ACHN (cell line): ENCODE measurements around the gene USPL1.
A peak's percentile ranks its signal among the peaks of the same experiment; 100 is the strongest.
"Not testable (repeated sequence)": the region's sequence is repeated elsewhere in the genome, so short reads cannot be mapped to it uniquely, and the experiment has no call there.

Source experiments
- DNase-seq: peaks from one replicate; pipeline ENCODE4 v3.0.0-alpha.2; 2015
- in situ Hi-C: cut with HindIII; loops from 2 replicates; pipeline ENCODE4 v1.10.0; 2017; ENCODE audit warnings: low sequenced_read_pairs, low pct_ligation_motif_present, low pct_unique_long_range_greater_than_20kb

USPL1 gene

GRCh38 chr13:30617315-30618185 is at the start of gene USPL1:
TSS of gene USPL1 (plus strand) at chr13:30617920. CDS start at chr13:30621141, 3,221 bp downstream.
- peak; percentile 96 for DNase-seq
- in situ Hi-C loops, result no loop called here

DNA sequence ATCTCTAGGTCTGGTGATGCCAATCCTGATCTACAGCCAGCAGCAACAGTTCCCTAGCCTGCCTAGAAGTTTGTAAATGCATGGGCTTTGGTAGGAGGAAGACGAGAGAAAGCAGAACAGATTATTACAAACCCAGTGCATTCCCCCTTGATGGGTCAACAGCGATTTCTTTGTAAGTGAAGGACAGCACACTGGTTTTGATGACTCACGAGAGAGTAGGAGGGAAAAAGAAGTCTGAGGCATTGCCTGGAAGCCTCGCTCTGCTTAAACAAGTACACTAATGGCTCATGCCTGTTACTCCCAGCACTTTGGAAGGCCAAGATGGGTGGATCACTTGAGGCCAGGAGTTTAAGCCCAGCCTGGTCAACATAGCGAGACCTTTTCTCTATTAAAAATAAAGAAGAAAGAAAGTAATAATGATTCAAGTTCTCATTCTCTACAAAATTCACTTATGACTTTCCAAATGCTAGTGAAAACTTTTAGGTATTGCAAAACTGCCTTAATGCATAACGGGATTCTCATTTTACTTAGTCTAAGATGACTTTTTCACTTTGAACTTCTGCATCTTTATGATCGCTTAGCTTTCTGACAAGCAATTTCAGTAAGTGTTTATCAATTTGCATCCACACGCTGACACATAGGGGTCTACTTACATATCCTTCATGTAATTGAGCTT is 47.7 kb upstream of the USPL1 start:
- in situ Hi-C loops, result no loop called here
- peak; percentile 88 for DNase-seq

DNA sequence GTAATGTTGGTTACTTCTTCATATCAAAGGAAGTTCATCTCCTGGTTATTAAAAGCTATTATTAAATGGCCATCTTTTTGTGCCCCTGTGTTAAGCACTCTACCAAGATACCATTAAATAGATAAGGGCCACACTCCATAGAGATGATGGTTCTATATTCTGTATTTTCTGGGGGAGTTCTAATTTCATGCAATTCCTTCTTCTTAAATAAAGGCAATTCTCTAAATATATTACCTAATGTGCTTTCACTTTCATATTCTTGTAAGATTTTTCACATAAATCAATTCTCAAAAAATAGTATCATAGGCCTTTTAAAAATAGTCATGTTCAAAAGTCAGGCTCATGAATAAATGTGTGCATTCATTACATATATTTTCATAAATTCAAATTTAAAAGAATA is 47.0 kb upstream of the USPL1 start:
- in situ Hi-C loops, result no loop called here
- no peak for DNase-seq

- peak; percentile 64 for DNase-seq
- in situ Hi-C loops, result no loop called here
Measured at GRCh38 chr13:30572859-30573275, 44.9 kb upstream of the USPL1 start.

GRCh38 chr13:30576528-30576927 is 41.2 kb upstream of the USPL1 start:
- in situ Hi-C loops, result no loop called here
- DNase-seq, result peak; percentile 62

DNA sequence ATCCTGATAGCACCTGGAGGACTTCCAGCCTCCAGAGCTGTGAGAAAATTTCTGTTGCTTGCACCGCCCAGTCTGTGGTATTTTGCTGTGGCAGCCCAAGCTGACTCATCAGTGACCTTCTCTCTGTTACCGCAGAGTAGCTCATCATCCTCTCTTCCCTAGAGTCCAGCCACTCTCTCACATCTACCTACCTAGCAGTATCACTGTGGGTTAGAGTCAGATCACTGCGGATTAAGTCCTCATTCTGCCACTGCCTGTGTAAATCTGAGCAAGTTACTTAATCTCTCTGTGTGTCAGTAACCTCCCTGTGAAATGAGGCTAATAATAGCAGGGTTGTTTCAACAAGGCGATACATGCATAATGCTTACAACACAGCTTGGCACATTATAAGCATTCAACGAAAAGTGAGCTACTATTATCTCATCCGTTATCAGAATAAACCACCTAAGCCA is 40.3 kb upstream of the USPL1 start:
- in situ Hi-C loops, result no loop called here
- peak; percentile 87 for DNase-seq

DNA sequence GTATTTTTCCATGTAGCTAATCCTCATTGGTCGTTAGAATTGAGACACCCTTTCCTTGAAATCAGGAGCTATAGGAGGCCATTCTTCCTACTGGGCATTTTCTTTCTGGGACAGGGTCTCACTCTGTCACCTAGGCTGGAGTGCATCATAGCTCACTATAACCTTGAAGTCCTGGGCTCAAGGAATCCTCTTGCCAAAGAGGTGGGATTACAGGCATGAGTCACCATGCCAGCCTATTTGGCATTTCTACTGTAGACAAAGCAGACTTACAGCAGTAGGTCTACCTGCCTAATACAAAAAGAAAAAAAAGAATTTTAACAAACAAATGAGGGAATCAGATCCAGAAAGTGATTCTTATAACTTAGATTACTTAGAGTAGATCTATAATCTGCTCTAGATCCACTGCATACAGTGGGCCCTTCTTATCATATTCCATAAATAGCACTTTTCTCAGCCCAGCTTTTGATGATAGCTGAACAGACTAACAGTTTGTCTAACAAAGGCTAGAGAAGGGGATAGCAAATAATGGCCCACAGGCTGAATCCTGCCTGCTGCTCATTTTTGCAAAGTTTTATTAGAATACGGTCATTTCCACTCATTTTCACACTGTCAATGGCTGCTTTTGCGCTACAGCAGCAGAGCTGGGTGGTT is 36.7 kb upstream of the USPL1 start:
- in situ Hi-C loops, result no loop called here
- peak; percentile 49 for DNase-seq

GRCh38 chr13:30581582-30581981 is 36.1 kb upstream of the USPL1 start:
- in situ Hi-C loops, result no loop called here
- DNase-seq, result peak; percentile 45

GRCh38 chr13:30584051-30584731 is 33.5 kb upstream of the USPL1 start:
- DNase-seq, result no peak
- in situ Hi-C loops, result no loop called here

DNA sequence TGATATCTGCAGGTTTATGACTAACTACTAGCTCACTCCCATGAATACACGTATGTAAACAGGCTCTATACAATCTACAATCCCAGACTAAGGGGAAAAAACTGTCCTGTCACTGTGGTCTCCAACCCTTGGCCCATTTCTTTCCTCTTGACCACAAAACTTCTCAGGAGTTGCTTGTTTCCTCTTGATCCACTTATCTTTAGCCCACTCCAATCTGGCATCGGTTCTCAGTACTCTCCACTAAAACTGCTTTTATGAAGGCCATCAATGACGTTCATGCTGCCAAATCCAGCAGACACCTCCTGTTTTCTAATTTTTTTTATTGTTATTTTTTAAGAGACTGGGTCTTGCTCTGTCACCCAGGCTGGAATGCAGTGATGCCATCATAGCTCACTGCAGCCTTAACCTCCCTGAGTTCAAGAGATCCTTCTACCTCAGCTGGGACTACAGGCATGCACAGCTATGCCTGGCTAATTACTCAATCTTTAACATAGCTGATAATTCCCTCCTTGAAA is 31.9 kb upstream of the USPL1 start:
- no peak for DNase-seq
- in situ Hi-C loops, result no loop called here

- DNase-seq, result no peak
- in situ Hi-C loops, result no loop called here
Measured at GRCh38 chr13:30587231-30587630, 30.5 kb upstream of the USPL1 start.

GRCh38 chr13:30587739-30588138 is 30.0 kb upstream of the USPL1 start:
- in situ Hi-C loops, result no loop called here
- no peak for DNase-seq

DNA sequence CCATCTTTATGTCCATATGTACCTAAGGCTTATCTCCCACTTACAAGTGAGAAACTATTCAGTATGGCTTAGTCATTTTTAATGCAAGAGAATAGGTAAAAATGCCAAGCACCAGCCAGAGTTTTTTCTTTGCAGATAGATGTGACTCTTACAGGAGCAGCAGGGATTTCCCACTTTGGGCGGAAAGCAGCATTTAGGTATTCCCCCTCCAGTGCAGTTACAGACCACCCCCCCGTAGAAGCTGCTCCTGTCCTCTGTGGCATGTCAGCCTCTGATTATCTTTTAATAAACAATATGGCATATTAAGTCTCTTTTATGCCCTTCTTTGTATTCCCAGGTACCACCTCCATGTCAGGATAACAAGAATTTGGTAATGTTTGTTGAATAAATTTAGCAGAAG is 24.7 kb upstream of the USPL1 start:
- in situ Hi-C loops, result no loop called here
- DNase-seq, result no peak

DNA sequence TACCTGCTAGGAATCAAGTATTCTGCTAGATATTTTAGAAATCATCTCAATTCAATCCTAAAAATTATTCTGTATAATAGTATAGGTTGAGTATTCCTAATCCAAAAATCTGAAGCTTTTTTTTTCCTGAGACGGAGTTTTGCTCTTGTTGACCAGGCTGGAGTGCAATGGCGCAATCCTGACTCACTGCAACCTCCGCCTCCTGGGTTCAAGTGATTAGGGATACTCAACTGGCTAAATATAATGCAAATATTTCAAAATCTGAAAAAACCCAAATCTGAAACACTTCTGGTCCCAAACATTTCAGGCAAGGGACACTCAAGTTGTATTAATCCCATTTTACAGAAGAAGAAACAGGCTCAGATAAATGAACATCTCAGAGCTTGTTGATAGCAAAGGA is 17.2 kb upstream of the USPL1 start:
- in situ Hi-C loops, result no loop called here
- no peak for DNase-seq

GRCh38 chr13:30601836-30602235 is 15.9 kb upstream of the USPL1 start:
- DNase-seq, result no peak
- in situ Hi-C loops, result no loop called here

GRCh38 chr13:30605052-30605451 is 12.7 kb upstream of the USPL1 start:
- in situ Hi-C loops, result no loop called here

GRCh38 chr13:30607186-30607585 is 10.5 kb upstream of the USPL1 start:
- not testable (repeated sequence) for DNase-seq

More at GRCh38 chr13:30605052-30605451, 12.7 kb upstream of the USPL1 start:
- DNase-seq, result no peak

GRCh38 chr13:30607908-30608307 is 9.8 kb upstream of the USPL1 start:
- no peak for DNase-seq
- in situ Hi-C loops, result no loop called here

More at GRCh38 chr13:30607186-30607585, 10.5 kb upstream of the USPL1 start:
- in situ Hi-C loops, result not testable (repeated sequence)
